HCEC 1CT (cell line): ENCODE results near the gene SORCS3.

Experiments used
- DNase-seq: peaks from one replicate; pipeline ENCODE4 v3.0.0-alpha.2; 2017

The SORCS3 gene

DNA sequence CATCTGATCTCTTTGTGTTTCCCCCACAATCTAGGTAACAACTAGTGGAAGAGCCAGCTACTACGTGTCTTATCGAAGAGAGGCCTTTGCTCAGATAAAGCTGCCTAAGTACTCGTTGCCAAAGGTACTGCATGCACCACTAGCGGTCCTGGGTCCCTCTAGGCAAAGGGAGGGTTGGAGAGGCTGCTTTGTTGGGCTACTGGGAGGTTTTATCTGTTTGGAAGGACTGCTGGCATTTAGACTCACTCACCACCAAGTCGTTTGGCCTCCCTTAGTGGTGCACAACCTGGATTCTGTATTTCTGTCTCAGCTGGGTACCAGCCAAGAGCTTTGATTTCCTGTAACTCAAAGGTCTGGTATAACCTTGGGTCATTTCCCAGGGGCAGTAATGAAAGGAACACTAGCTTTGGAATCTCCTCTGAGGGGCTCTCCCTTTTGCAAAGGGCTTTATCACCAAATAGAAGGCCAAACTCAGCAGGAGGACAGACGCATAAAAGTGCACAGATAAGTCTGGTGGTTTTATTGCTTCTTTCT, 498.3 kb downstream of the SORCS3 start:
- no peak for DNase-seq

DNA sequence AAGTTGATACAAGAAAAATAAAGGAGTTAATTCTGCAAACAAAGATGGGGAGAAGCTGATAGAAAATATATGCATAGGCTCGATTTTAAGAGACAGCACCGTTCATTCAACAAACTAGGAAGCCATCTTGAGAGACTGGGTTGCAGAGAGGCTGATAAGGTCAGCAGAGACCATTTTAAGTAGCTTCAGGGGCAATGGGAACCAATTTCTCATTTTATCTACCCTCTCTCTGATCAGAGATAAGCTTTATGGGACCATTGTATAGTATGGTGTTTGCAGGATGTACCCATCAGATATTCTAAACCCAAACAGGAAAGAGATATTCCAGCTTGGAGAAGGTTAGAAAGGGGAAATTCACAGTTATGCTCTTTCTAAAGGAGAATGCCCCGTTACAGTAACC, 499.5 kb downstream of the SORCS3 start:
- no peak for DNase-seq

DNA sequence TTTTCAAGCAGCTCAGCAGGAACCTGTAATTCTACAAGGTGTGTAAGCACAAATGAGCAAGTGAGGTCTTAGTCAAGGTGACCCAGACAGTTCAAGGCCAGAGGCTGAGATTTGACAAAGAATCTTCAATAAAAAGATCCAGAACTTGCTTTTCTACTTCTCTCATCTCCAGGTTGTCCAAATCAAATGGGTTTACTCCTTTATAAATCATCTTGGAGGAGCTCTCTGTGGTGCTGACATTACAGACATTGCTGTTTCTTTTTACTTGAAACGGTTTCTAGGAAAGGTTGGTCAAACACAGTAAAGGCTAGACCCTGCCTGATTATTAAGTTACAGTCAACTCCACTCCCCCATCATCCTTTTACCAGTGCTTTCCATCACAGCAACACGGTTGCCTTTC, 504.6 kb downstream of the SORCS3 start:
- no peak for DNase-seq

DNA sequence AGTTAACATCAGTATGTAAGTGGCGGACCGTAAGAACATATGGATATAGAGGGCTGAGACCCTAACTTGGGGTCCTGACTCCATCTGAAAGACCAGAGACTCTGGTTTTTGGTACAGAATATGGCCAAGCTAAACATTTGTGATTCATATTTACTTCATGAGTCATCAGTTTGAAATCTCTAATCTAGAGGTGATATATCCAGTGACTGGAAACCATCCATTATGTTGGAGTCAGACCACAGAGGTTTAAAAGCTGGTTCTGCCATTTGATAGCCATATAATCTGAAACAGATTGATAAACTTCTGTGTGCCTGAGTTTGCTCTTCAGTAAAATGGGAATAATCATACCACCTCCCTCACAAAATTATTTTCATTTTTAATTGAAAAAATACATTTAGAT, 505.3 kb downstream of the SORCS3 start:
- no peak for DNase-seq

DNA sequence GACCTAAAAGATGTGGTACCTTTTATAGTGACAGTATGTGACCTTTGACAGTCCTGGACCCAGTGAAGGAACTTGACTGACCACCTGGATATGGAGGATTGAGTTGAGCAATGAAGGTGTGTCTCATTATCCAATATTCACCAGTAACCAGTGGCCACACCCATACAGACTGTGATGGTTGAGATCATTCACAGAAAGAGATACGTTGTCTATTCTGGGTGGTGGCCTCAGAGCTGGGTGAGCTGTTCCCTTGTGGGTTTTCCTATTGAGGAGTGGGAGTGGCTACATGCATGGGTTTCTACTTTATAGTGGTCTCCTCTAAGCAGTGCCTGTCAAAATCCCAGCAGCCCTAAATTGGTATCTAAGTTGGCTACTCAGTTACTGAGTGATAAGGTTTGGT, 507.4 kb downstream of the SORCS3 start:
- no peak for DNase-seq

DNA sequence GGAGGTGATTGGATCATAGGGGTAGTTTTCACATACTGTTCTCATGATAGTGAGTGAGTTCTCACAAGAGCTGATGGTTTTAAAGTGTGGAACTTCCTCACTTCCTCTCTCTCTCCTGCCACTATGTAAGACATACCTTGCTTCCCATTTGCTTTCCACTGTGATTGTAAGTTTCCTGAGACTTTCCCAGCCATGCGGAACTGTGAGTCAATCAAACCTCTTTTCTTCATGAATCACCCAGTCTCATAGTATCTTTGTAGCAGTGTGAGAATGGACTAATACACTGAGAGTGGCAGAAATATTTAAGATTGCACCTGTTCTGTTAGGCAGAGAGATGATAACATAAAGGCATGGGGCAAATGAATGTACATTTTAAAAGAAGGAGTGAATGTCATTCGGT, 507.8 kb downstream of the SORCS3 start:
- no peak for DNase-seq

DNA sequence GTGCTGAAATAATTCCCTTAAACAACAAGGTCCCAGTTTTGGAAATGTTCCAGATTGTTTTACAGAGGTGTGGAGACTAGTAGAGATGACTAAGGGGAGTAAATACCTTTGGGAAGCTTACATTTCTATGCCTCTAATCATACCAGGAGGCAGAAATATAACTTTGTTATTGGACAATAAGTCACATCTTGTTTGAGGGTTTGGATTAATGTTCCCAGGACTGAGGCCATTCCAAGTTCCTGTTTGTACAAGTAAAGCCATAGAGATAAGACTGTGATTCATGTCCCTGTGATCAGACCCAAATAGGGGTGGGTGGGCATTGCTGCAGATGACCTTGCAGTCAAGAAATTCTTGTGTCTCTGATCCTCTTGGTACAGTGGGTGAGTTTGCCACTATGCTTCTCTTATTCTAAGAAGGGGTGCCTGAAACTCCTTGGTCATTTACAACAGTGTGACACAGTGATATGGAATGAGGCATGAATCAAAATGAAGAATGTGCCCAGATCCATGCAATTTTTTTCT, 508.3 kb downstream of the SORCS3 start:
- DNase-seq: no peak

DNA sequence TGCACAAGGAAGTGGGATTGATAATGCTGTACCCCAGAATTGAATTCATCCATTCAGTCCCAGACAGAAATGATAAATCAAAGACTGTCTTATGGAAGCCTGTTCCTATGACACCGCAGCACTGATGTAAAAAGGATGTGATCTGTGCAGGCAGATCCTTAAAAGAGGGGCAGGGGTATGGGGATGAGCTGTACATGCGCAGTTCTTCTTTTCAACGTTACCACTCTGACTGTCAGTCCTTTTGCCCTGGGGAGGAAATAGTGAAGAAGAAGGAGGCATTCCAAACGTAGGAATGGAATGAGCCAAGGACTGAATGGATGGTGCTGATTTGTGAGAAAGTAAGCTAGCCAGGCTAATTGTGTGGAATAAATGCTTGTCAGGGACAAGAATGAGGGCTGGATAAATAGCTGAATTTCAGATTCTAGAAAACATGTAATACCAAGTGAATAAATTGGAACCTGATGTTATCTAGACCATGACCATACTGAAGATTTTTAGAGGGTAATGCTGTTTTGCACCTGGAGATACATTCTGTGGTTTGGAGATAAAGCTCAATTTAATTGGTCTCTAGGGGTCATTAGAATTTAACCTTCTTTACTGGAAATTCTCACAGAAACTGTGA, 509.3 kb downstream of the SORCS3 start:
- no peak for DNase-seq

DNA sequence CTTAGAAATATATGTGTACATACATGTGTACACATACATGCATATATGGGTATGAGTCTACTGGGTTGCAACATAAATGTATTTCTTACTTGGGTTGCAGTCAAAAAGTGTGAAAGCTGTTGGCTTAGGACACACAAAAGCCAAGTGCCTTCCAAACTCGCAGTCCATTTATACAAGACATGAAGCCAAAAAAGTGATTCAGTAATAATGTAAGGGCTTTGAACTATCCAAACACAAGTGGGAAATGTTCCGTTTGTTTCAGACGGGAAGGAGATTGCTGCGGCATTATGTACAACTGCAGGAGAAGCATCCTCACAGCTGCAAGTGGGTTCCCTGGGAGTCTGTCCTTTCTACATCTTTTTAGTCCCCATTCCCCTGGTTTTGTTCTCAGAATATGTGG, 513.6 kb downstream of the SORCS3 start:
- no peak for DNase-seq

DNA sequence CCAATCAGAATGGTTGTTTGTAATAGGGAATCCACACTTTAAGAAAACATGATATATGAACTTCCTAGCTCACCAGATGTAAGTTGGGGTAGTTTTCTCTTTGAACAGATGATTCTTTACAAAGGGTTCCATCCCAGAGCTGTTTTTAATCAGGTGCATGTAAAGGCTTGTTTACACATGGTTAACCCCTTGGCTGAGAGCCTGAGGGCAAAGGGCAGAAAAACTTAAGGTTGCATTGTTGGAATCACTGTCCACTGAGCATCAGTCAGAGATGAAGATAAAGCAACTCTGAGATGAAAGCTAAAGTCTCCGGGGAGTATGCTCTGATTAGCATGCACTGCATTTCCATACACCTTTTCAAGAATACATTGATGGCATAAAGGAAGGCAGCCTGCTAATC, 518.2 kb downstream of the SORCS3 start:
- DNase-seq: no peak

DNA sequence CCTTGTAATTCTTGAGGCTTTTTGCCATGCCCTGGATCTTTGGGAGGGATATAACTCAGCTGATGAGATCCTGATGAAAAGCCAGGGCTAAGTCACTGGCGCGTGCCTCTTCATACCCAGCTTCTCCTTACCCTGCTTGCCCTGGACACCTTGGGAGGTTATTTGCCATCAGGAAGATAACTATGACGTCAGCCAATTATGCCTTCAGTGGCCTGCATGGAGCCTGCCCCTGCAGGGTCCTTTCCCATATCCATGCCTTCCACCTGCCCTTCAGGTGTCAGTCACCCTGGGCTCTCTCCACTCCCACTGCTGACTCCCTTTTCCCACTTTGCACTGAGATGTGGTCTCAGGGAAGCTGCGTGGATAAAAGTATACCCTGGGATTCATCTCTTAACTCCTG, 520.1 kb downstream of the SORCS3 start:
- no peak for DNase-seq

DNA sequence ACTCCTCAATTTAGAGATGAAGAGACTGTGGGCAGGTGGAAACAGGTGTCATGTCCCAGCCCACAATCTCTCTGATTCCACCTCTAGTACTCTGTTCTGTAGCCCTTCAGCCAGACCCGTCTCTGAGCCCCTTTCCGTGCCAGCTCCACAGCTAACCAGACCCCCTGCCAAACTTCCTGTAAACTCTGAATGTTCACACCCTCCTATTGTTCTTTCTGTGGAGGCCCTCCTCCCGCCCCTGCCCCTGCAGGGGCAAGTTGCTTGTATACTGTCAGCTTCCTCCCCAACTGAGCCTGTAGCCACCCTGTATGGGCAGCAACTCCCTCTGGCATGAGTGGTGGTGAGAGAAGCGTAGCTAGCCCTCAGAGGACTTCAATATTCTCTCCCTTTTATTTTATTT, 520.7 kb downstream of the SORCS3 start:
- DNase-seq: no peak

DNA sequence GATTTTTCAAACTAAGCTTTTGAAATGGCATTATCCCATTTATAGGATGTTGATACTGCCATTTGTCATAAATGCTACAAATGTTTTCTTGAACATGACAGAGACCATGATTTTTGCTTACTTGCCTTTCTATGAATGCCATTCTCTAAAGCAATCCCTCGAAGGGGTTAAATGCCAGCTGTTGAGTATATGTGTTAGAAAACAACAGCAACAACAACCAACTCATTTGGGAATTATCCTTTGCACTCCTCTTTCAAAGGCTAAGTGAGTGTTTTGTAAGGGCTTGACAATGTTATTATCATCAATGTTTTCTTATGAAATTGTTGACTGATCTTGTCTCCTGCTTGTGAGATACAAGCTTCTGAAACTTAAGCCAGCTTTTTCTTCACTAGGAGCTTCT, 529.4 kb downstream of the SORCS3 start:
- DNase-seq: no peak

DNA sequence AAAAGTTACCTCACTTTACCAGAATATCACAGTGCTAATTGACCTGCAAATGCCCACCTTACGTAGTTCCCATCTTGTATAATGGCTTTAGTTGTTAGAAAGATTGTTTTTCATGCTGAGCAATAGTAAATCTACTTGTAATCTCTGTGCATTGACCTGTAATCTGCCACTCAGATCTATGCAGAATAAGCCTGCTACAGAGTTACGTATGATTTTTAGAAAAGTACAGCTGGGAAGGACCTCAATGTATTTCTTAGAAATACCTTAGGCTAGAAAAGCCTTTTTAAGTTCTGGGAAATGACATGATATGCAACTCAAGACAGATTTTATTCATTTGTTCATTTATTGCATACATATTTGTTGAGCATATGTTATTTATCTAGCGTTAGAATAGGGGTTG, 530.9 kb downstream of the SORCS3 start:
- DNase-seq: no peak

DNA sequence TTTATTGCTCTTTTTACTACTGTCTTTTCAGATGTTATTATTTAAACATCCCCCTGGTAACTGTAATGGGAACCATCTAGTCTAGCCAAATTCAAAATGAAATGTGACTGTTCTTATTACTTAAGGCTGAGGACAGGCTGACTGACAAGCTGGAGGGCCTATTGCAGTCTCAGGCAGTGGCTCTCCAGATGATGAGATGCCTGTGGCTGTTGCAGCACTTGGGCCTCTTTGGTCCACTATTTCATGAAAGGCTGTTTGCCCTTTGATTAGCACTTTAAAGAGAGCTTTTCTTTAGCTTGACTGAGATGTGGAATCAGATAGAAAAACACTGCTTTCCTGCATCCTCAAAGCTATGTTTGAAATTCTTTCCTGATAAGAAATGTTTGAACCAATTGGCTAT, 540.5 kb downstream of the SORCS3 start:
- DNase-seq: no peak

DNA sequence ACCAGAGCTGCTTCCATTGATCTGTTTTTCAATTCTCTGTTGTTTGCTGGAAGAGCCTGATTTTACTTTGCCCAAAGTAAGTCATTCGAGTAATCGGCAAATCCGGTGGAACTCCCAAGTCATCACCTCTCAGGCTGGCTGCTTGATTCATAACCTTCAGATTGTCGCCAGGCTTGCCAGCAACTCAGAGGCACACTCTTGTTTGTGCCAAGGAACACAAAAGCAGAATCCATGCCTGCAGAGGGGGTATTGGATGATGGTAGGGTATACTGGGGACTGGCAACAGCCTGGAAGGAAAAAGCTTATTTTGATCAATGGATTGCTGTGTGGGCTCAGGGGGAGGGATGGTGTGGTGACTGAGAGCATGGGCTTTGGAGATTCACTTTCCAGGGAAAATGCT, 542.4 kb downstream of the SORCS3 start:
- no peak for DNase-seq

DNA sequence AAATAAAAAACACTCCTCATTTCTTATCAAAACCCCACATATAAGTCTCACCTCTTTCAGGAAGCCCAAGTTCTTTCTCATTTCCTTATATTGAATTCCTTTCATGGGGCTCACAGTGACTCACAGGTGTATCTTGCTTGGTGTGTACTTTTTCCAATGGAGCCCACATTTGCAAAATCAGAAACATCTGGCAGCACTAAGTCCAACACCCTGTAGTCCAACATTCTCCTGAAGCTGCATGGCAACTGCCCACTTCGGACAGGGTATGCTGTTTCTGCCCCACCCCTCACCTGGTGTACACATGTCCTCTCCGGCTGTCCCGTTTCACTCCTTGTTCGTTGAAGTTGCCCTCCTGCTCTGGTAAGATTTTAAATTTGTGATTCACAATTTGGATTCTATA, 544.1 kb downstream of the SORCS3 start:
- no peak for DNase-seq

DNA sequence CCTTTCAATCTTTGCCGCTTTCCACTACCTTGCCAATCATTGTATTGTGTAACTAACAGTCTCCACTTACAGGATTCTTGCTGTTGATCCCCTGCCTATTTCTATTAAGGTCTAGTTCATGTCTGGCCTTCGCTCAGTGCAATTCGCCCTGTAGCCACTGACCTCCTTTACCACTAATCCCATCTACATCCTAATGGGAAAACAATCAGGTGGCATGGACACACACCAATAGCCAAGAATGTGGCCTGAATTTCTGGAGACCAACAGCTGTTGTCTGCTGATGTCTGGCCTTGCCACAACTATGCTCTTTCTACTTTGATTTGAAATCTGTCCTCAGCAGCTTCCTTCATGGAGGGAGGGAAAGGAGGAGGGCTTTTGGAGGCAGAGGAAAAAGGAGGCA, 546.2 kb downstream of the SORCS3 start:
- DNase-seq: no peak

DNA sequence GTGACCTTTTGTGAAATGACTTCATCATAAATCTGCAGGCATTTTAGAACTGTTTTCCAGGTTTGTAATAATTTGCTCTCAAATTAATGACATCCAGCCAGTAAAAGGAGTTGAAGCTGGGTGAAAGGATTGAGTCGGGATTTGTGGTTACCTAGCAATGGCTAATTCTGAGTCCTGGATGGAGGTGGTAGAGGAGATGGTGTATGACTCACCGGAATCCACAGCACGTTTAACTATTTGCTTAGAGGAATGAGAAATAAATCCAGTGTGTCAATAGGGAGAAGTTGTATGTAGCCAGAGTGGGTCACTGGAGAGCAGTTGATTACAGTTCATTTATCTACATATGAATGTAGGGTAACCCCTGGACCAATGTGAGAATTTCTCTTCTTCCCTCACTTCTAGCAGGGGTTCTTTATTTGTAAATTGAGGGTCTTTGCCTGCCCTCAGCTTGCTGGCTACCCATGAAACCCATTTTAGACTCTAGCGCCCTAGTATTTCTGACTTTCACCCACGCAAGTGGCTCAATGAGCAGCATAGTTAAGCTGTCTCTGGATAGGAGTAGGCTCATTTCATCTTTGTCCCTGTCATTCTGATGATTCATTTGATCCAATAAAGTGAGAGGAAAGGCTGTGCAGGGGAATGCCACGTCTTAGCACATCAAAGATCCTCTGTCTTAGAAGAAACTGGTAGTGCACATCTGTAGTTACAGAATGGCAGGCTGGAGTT, 547.8 kb downstream of the SORCS3 start:
- no peak for DNase-seq

DNA sequence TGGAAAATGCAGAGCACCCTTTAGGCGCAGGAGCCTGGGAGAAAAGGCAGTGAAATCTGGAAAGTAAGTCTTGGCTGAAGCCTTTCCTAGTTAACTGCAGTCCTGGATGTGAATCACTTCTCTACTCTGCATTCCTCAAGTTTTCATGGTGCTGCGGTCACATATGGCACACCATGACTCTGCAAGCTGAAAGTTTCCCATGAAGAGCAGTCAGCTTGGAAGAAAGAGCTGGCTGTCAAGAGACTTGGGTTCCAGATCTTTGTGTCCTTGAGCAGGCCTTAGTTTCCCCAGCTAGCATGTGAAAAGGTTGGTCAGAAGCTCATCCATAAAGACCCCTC, 548.3 kb downstream of the SORCS3 start:
- DNase-seq: no peak

DNA sequence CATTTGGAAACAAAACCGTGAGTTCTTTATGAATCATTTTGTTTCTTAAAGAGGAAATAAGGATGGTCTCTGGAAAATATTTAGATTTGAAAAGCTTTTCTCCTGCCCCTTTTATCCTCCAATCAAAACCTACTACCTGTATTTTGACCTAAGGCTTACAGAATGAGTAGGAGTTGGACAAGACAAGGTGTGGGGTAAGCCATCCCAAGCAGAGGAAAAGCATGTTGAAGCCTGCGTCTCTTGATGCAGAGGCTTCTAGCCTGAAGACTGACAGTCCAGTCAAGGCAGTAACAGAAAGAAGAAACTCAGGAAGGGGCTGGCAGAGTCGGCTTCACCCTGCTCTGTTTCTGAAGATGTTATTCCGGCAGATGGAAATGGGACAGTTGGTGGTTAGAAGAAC, 551.1 kb downstream of the SORCS3 start:
- DNase-seq: no peak

DNA sequence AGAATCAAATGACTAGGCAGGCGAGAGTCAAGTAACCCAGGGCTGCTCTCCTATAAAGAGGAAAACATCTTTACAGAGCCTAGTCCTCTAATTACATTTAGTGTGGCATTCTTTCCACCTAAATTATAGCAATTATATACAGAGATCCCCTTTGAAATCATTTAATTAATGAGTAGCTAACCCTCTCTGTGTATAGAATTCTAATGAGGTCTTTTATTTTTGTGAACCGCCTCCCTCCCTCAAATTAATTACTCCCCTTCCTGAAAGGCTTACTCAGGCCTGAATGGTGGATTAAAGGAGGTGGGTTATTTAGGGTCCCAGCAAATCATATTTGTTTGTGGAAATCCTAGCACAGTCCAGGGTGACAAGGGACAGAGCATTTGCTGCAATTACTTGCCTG, 551.8 kb downstream of the SORCS3 start:
- DNase-seq: no peak

DNA sequence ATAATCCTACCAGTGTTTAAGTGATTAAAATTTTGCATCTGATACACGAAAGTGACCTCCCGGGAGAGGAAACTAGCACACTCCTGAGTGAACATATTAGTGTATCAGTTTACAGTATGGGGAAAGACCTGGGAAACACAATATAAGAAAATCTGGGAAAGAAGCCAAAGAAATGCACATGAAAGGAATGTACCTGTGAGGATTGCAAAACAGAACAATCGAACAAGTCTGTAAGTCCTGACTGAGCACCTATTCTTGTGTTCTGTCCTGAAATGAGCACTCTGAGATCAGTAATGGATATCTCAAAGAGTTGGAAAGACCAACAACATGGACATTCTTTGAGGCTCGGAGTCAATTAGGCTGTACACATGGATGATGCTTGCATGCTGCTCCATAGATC, 554.7 kb downstream of the SORCS3 start:
- DNase-seq: no peak

DNA sequence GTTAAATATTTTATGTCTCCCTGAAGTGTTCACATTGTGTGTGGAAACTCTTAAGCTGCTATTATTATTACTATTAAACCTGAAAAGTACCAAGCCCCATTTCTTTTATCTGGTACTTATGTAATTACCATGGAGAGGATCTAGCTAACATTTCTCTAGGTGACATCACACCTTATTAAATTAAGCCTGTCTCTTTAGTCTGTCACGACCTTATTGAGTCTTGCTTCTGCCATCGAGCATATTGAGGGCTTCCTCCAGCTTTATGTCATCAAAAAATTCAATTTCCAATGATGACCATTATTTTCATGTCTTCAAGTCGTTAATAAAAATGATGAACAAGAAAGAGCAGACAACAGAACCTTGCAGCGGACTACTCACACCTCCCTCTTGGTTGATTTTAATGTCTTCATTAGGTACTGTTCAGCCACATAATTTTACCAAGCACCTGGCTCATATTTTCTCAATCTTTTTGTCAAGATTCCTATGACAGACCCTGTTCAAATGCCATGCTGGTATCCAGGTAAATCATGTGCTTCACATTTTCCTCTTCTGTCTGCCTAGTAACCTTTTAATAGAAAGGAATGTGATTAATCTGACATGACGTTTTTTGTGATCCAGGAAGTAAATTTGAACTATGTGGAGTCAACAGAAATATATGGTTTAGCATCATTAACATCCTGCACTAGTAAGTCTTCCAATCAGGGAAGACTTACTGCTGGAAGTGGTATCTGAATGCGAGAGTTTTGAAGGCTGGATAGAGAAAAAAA, 556.7 kb downstream of the SORCS3 start:
- DNase-seq: no peak
